AG09319 (cell line): Measurements from ENCODE around the gene SPACDR.
A peak's percentile ranks its signal among the peaks of the same experiment; 100 is the strongest.

Experiments
- DNase-seq: peaks from one replicate; pipeline ENCODE4 v3.0.0-alpha.2; 2010; ENCODE audit warnings: low read depth; ENCODE audit errors: extremely low read depth
- TF ChIP-seq, protein P1 (sequence below): IDR thresholded peaks from 2 replicates; pipeline ENCODE4 v1.5.1; 2011; ENCODE audit warnings: low read depth, mild to moderate bottlenecking, inconsistent platforms, low read length, moderate library complexity

The SPACDR gene

DNA sequence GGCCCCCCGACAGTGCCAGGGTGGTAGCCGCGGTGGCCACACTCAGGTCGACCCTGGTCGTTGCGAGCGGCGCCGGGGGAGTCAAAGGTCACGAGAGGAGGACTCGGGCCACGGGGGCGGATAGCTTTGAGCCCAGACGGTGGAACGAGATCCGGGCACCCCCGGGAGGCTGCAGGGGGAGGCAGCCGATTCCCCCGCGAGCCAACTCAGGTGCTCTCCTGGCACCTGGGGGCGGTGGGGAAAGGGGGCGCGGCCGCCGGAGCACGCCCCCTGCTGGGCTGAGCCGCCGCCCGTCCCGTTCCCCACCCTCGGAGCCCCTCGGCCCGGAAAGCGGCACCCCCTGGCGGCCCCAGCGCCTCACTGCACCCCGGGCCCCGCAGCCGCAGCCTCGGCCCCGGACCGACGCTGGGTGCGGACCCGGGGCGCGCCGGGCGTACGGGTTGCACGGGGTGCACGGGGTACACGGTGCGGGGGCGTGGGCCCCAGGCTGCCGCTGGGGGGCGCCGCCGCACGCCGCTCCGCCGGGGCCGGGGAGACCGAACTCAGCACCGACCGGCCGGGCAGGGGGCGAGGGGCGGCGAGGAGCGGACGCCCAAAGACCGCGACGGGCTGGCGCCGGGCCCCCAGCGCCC is 19.1 kb upstream of the SPACDR start:
- no peak for DNase-seq
- TF ChIP-seq, protein P1, sequence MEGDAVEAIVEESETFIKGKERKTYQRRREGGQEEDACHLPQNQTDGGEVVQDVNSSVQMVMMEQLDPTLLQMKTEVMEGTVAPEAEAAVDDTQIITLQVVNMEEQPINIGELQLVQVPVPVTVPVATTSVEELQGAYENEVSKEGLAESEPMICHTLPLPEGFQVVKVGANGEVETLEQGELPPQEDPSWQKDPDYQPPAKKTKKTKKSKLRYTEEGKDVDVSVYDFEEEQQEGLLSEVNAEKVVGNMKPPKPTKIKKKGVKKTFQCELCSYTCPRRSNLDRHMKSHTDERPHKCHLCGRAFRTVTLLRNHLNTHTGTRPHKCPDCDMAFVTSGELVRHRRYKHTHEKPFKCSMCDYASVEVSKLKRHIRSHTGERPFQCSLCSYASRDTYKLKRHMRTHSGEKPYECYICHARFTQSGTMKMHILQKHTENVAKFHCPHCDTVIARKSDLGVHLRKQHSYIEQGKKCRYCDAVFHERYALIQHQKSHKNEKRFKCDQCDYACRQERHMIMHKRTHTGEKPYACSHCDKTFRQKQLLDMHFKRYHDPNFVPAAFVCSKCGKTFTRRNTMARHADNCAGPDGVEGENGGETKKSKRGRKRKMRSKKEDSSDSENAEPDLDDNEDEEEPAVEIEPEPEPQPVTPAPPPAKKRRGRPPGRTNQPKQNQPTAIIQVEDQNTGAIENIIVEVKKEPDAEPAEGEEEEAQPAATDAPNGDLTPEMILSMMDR, result peak; percentile 48

DNA sequence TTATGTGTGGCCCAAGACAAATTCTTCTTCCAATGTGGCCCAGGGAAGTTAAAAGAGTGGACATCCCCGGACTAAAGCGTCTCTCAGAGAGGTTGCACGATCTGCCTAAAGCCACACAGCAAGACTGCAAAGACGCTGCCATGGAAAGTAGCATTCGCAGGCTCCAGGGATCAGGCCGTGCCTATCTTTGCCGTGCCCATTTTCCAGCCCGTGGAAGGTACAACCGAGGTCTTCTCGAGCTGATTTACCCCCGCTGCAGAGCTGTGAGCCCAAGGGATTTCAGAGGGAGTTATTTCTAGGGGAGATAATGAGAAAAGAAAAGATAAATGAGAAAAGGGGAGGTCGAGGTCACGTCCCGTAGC is 18.6 kb upstream of the SPACDR start:
- no peak for DNase-seq
- TF ChIP-seq, protein P1, result no peak

DNA sequence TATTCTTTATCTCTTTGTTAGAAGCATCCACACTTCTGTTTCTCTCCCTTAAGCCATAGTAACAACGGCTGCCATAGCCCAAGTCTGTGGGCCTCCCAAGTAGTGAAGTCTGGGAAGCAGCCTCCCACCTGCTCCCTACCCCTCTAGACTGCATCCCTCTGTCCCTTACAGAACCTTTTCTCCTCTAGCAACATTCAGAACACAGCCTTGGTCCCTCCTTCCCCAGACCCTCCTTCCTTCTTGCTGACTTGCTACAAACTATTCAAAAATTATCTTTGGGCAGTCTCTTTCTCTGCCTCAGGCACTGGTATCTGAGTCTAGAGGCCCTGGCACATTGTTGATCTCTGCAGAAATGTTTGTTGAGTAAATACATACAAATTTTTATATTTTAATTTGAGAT is 17.4 kb upstream of the SPACDR start:
- TF ChIP-seq, protein P1, result no peak

DNA sequence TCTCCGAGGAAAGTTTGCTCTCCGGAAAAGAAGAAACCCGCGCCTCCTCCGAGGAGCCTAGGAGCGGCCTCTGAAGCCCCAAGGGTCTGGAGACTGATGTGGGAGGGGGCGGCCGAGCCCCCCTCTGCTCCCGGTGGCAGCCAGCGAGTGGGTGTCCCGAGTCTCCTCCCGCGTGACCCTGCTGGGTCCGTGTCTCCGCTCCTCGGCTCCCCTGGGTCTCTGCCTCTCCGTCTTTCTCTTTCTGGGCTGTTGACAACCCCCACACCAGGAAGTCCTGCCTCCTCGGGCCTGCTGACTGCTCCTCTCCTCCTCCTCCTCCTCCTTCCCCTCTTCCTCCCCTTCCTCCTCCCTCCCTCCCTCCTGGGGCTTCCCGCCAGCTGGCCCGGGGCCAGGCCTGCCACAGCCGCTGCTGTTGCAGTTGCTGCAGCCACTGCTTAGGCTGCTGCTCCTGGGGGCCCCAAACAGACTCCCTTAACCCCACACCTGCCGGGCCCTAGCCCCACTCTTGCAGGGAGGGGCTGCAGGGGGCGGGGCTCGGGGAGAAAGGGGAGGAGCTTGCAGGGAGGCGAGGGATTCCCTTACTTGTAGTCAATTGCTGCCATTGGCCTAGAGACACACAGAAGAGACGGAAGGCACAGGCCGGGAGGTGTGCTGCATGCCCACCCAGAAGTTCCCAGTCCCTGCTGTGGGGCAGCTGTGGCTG is 15.0 kb upstream of the SPACDR start, which contains the start of gene TSC22D4:
TSS of gene TSC22D4 (minus strand) at position 257 of the 703 bp plus-strand sequence. CDS start 1,176 bp downstream, outside the sequence.
- peak; percentile 88 for DNase-seq
- TF ChIP-seq, protein P1, result no peak

More for the DNA sequence above, 17.4 kb upstream of the SPACDR start:
- no peak for DNase-seq

DNA sequence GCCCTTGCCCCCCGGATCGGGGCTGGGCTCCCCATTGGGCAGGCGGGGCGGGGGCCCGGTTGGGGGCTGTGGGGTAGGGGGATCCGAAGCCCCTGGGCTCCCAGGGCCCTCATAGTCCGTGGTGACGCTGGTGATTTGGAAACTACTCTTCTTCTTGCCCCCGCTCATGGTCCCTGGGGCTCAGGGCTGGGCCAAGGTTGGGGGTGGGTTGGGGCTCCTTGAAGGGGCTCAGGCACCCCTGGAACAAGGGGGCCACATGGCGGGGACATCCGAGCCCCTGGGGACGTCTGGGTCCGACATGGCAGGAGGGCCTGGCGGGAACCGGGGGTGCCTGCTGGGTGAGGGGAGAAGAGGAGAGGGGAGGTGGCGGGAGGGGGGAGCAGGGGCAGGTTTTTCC is 13.8 kb upstream of the SPACDR start:
- TF ChIP-seq, protein P1, result no peak
- DNase-seq, result no peak

DNA sequence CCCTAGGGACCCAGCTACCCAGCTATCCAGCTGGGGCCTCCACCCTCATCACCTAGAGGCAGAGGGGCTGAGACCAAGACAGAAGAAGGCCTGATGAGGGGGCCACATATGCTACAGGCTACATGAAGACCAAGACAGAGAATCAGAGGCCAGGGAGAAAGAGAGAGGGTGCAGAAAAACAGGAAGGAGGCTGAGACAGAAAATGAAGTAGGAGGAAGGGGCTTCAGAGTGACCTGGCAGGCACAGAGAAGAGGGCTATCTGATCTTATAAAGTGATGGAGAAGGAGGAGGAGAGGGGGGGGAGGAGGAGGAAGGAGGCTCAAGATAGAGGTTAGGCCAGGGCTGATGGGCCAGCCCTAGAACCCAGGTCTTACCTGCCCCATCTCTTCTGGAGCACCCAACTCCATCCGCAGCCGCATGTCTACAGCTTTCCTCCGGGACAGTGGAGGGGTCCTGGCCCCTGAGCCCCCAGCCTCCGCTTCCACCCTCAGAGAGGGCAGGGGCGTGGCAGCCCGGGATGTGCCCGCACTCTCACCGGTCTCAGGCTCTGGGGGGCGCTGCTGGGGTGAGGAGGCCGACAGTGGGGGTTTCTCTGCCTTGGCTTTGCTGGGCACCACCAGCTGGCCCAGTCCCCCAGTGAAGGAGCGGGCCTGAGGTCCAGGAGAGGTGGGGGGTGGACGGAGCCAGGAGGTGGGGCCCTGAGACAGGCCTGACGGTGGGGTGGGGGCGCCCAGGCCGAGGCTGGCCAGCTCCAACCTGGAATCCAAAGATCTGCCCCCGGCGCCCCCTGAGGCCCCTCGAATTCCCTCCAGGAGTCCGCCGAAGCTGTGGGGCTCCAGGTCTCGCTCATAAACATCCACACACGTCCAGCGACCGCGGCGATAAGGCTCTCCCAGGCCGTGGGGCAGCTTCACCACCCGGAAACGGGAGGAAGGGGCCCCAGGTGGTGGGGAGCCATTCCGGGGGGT is 13.1 kb upstream of the SPACDR start:
- DNase-seq, result no peak
- TF ChIP-seq, protein P1, result peak; percentile 37
